OCI-M1 (cell line): ENCODE measurements around the gene WDR45B.

Experiments used
- DNase-seq: peaks from one replicate; lab custom pipeline; 2025; lab: John Stamatoyannopoulos, UW

The WDR45B gene

GRCh38 chr17:82677353-82677925, 29.2 kb upstream of the WDR45B start:
- DNase-seq, result no peak

- no peak for DNase-seq
Measured at GRCh38 chr17:82675476-82676245, 27.4 kb upstream of the WDR45B start.

DNA sequence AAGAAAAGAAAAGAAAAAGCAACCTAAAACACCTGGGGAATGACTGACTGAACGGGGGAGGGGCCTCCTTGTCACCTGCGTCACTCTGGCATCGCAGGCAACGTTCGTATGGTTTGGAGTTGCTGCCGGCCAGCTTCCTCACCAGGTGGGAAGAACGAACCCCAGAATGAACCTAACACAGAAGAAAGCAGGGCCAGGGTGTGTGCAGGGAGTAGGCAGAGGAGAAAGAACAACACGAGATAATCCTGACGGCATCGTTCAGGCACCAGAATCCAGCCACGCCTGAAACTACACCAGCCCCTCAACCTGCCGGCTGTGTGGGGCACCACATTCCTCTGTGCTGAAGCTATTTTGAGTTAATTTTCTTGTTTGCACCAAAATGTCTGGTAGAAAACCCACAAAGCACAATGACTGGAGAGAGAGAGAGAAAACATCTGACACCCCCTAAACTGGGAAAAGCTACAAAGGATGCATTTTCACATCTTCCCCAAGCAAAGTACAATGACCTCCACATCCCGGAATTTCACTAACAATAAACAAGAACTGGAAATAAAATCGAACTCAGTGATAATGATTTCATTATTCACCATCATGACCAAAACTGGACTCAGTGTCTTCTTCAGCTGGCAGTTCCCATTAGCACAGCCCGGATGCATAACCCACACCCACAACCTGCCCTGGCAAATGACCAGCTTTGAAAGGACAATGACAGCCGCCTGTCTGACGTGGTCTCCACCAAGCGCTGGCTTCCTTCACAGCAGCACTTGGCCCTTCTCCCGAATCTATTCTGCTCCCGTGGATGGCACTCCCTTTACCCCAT, 26.6 kb upstream of the WDR45B start:
- DNase-seq, result no peak

- DNase-seq, result no peak
Measured at GRCh38 chr17:82670661-82671450, 22.6 kb upstream of the WDR45B start.

GRCh38 chr17:82668631-82669099, 20.4 kb upstream of the WDR45B start:
- peak; percentile 92 for DNase-seq

DNA sequence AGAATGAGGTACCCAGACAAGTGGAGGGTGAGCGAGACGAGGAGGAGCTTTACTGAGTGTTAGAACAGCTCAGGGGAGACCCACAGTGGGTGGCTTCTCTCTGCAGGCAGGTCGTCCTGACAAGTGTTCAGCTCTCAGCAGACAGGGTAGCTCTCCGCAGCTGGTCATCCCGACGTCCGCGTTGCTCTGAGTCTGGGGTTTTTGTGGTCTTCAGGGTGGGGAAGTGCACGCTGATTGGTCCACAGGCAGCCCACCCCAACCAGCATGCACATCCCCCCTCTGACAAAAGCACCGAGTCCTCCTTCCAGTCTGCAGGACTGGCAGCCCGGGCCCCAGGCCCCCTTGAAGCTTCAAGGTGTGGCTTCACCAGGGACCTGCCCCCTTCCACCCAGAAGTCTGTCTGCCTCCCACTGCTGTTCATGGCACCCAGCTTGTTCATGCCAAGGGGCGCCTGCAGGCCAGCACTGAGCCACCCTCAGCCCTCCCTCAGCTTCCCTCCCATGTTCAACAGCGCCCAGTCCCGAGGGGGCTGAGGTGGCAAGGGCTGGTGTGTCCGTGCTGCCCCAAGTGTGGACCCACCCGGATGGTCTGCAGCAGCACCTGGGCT, 19.9 kb upstream of the WDR45B start:
- DNase-seq, result no peak

GRCh38 chr17:82667668-82668000, 19.4 kb upstream of the WDR45B start:
- no peak for DNase-seq

GRCh38 chr17:82666931-82667667, 18.9 kb upstream of the WDR45B start:
- no peak for DNase-seq

GRCh38 chr17:82665891-82666290, 17.6 kb upstream of the WDR45B start:
- no peak for DNase-seq

- no peak for DNase-seq
Measured at GRCh38 chr17:82665217-82665616, 17.0 kb upstream of the WDR45B start.

DNA sequence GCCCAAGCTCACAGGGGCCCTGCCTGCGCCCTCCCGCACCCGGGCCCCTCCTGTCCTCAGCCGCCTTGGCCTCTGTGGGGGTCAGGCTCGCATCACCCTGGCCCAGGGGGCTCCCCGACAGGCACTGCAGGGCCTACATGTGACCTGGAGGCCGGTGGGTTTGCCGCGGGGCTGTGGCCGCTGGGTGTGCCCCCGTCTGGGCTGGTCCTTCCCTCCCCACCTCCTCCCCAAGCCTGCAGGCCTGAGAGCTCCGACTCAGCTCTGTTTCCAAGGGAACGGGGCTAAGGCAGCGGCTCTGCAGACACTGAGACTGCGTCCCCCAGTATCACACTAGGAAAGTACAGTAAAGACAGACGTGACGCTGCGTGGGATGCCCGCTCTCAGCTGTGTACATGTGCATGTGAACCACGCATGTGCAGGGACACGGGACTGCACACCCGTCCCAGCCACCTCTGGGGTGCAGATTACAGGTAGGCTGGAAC, 16.5 kb upstream of the WDR45B start:
- no peak for DNase-seq

DNA sequence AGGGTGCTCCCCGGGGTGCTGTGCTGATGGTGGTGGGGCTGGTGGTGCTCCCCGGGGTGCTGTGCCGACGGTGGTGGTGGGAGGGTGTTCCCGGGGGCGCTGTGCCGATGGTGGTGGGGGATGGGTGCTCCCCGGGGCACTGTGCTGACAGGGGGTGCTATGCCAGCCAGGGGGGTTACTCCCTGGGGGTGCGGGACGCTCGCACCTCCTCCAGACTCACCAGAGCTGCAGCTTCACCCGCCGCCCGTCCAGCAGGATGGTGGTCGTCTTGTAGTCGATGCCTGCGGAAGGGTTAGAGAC, 16.0 kb upstream of the WDR45B start:
- no peak for DNase-seq

DNA sequence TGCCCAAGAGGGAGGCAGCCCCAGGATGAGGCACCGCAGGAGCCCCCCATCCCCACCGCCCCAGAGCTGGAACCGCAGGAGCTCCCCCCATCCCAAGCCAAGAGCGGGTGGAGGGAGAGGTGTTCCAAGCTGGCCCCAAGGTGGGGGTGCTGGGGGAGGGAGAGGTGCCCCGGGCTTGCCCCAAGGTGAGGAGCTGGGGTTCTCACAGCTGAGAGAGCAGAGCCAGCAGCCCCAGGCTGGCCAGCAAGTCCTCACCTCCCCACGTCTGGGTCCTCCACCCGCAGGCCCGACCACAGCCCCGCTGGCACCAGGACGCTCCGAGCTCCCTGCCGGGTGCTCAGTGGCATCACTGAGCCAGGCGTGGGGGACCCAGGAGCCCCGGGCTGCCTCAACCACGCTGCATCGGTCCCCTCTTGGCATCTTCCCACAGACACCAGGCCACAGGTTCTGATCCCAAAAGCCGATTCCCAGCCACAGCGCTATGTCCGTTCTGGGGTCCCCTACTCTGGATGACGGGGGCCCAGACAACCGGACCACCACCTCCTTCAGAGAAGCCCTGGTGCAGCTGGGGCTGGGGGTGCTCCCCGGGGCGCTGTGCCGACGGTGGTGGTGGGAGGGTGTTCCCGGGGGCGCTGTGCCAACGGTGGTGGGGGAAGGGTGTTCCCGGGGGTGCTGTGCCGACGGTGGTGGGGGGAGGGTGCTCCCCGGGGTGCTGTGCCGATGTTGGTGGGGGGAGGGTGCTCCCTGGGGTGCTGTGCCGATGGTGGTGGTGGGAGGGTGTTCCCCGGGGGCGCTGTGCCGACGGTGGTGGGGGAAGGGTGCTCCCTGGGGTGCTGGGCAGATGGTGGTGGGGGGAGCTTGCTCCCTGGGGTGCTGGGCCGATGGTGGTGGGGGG, 15.4 kb upstream of the WDR45B start:
- no peak for DNase-seq

DNA sequence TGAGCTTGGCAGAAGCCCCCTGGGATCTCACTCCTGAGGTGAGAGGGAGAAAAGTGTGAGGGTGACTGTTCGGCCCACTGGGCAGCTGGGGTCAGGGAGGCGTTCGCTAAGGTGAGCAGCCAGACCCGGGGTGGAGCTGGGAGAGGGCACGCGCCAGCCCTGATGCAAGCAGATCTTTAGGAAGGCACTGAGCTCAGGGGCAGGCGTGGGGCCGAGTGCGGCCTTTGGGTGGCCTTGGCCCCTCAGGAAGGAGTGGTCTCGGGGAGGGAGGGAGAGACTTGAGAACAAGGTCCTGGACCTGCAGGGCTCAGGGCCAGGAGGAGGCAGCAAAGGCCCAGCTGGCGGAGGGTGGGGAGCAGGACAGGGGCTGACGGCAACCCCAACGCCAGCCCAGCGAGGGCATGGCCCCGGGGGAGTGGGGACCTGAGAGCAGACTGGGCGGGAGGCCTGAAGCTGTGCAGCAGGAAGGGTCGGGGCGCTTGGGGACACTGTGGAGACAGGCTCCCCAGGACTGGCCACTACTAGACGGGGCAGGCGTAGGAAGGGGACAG, 14.5 kb upstream of the WDR45B start:
- DNase-seq, result no peak

GRCh38 chr17:82661717-82662683, 13.8 kb upstream of the WDR45B start:
- DNase-seq, result no peak

DNA sequence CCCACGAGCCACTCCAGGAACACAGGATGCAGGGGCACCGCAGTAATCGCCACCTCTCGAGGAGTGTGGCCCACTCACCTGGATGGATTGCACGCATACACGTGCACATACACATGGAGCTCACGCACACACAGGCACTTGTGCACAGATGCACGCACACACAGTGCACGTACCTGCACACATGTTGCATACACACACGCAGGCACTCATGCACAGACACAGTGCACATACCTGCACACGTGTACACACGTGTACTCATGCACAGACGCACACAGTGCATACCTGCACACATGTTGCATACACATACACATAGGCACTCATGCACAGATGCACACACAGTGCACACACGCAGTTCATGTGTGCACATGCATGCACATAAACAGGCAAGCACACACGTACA, 11.6 kb upstream of the WDR45B start:
- DNase-seq, result no peak

- DNase-seq, result no peak
Measured at GRCh38 chr17:82658796-82659452, 10.7 kb upstream of the WDR45B start.

GRCh38 chr17:82658331-82658730, 10.1 kb upstream of the WDR45B start:
- no peak for DNase-seq
